ENCODE results near the gene VWA1.
"Not testable (repeated sequence)": the region's sequence is repeated elsewhere in the genome, so short reads cannot be mapped to it uniquely, and the experiment has no call there.

The VWA1 gene

DNA sequence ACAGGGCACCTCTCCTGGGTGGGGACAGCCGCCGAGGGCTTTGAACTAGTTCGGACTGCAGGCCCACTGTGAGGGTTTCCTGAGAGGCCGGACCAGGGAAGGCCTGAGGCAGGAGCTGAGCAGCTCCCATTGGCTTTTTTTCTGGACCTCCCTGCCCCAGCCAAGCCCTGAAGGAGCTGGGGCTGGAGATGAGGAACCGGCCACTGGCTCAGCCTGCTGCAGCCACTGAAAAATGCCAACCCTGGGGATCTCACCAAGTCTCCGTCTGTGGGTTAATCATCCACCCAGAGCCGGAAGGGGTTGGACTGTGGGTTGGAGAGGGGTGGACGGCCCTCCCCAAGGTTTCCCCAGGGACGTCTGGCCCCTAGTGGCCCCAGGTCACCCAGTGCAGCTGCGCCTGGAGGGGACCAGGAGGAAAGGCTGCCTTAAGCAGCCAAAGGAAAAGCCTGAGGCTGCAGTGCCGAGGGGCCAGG, 2.5 kb downstream of the VWA1 start:
- no peak for ATAC-seq

DNA sequence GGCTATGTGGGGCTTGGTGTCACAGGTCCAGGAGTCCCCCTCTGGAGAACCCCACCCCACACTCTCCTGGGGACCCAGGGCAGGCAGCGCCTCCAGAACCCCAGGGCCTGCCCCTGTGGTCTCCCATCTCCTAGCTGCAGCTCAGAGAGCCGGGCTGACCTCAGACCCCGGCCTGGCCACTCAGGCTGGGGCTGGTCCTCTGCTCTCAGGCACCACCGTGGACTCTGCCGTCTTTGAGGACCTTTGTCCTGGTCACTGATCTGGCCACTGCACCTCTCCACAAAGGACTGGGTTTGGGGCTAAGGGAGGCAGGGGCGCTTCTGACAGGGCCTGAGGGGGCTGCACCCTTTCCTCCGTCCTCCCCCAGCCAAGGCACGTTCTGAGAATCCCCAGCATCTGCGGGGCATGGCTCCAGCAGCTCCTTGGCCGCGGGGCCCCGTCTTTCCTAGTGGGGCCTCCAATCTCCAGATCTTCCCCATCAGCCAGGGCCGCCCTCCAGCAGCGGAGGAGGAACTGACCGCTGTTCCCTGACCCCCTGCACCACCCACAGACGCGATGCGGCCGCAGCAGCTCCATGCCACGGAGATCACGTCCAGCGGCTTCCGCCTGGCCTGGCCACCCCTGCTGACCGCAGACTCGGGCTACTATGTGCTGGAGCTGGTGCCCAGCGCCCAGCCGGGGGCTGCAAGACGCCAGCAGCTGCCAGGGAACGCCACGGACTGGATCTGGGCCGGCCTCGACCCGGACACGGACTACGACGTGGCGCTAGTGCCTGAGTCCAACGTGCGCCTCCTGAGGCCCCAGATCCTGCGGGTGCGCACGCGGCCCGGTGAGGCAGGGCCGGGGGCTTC, 3.3 kb downstream of the VWA1 start:
- ATAC-seq, result no peak

DNA sequence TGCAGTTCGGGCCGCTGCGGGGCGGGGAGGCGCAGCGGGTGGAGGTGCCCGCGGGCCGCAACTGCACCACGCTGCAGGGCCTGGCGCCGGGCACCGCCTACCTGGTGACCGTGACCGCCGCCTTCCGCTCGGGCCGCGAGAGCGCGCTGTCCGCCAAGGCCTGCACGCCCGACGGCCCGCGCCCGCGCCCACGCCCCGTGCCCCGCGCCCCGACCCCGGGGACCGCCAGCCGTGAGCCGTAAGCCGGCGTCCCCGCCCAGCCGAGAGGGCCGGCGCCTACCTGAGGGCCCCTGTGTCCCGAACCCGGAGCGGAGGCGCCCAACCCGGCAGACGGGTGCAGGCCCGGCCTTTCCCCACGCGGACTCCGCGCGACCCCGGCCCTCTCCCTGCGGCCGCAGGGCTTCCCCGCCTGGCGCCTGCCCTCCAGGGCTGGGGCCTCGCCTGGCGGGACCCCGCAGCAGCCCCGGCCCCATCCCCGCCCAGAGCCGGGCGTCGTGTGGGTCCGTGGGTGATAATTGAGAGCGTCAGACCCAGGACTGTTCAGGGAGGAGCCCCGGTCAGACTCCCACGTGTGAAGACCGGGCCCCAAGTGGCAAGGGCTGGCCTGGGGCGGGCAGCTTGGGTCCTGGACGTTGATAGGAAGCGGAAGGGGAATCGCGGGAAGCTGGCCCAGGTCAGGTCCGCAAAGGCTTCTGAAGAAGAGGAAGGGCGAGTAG, 4.2 kb downstream of the VWA1 start:
- no peak for ATAC-seq

DNA sequence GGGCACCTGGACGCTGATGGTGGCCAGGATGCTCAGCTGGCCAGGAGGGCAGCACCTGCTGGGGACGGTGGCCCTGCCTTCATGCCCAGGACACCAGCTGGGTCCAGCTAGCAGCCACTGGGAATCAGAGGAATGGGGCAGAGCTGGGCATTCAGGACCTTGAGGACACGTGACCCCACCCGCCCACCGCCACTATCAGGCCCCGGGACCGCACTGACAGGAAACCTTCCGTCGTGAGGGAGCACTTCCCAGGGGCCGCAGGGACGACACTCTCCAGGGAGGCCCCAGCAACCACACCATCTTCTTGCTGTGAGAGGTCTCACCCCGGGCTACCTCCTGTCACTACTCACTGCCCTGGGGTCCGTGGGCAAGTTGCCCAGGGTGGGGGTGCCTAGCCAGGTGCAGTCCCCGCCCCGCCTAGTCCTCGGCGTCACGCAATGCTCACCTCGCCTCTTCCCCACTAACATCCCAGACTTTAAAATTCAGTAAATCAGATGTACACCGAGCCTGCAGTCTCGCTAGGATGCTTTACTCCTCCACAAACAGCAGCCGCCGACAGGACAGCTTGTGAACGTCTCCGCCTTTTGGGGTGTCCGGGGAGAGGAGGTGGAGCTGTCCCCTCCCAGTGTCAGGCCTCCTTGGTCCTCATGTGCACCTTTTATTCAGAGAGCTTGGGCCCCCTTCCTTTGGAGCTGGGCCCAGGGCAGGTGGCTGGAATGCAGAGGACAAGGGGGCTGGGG, 4.9 kb downstream of the VWA1 start:
- no peak for ATAC-seq

DNA sequence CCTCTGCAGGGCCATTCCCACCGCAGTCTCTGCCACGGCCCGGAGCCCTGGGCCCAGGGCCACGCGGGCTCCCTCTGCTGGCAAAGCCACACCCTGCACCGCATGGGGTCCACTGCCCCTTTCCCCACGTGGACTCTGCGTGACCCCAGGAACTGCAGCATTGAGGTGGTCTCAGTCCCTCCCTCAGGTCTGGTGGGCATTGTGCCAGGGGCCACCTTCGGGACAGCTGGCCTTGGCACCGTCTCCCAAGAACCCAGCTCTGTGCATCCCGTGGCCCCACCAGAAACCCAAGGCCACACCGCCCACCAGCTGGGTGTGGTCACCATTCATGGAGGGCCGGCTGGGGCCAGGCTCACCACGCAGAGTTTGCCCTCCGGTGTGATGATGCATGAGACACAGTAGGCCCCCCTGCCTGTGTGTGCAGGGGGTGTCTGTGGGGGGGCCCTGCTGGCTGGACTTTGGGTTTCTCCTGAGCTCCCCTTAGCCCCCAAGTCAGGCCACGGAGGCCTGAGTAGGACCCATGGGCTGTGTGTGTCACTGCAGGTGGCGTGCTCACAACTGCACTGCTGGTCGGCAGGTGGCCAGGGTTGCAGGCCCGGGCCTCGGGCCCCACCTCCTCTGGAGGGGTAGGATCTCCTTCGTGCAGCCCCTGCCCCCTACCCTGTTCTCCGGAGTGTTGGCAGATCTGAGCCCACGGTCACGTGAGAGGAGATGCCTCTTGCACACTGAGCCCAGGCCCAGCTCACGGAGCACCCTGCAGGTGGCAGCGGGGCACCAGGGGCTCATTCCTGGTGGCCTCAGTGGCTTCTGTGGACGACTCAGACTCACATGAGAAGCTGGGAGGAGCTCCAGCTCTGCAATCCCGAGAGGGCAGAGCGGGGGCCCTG, 5.8 kb downstream of the VWA1 start:
- peak; percentile 79 to 84 for ATAC-seq

DNA sequence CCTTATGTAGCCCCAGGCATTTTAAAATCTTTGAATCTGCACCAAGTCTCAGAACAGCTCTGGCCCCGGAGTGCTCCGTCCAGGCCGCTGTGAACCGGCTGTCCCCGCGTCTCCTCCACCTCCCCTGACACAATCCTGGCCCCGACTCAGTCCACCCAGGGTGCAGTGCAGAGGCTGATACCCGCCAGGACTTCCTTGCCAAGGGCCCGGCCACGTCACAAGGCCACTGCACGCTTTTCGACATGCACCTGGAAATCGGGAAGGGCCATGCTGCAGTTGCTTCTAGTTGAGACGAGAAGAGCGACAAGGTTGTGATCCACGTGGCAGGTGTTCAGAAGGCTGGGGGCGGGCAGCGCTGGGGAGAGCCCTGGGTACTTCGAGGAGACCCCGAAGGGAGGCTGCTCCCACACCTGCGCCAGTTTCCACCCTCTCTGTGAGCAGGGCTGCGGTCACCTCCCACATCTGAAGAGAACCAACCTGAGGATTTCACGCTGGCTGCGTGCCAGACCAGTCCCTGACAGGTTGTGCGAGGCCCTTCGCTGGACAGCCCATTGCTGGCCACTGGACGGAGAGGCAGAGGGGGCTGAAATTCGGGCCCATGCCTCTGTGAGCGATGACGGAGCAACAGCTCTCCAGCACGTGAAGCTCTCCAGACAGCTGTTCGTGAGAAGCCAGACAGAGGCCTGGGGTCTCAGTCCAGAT, 6.7 kb downstream of the VWA1 start:
- ATAC-seq, result no peak

DNA sequence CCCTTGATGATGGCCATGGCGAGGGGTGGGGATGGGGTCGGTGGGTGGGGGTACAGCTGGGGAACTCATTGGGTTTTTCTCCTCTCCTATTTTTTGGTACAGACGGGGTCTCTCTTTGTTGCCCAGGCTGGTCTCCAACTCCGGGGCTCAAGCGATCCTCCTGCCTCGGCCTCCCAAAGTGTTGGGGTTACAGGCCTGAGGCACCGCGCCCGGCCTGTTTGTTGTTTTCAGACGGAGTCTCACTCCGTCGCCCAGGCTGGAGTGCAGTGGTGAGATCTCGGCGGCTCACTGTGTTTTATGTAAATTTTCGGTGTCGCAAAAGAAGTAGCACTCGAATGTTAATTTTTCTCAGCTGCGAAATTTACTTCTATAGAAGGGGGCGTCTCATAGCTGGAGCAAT, 11.1 kb downstream of the VWA1 start:
- ATAC-seq, result not testable (repeated sequence)

DNA sequence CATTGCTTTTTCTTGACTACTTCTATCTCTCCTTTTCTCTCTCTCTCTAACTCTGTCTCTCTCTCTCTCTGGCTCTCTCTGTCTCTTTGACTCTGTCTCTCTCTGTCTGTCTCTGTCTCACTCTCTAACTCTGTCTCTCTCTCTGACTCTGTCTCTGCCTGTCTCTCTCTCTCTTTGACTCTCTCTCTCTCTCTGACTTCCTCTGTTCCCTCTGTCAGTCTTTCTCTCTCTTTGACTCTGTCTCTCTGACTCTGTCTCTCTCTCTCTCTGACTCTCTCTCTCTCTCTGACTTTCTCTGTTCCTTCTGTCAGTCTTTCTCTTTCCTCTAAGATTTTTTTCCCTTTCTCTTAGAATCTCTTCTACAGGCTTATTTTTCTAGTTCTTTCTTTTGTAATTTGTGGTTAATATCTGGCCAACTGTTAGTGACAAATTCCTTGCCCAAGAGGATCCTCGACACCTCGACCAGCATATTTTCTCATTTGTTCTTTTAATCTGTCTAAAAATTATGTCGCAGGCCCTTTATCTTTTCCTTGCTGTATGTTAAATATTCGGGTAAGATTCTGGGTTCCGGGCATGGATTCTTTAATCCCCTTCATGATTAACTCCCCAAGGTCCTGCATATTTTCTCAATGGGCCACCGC, 13.7 kb downstream of the VWA1 start, which contains the start of gene ATAD3C:
Gene ATAD3C, plus strand, starts transcription at position 591 of the 641 bp plus-strand sequence. CDS start 995 bp downstream, outside the sequence.
- no peak for ATAC-seq

DNA sequence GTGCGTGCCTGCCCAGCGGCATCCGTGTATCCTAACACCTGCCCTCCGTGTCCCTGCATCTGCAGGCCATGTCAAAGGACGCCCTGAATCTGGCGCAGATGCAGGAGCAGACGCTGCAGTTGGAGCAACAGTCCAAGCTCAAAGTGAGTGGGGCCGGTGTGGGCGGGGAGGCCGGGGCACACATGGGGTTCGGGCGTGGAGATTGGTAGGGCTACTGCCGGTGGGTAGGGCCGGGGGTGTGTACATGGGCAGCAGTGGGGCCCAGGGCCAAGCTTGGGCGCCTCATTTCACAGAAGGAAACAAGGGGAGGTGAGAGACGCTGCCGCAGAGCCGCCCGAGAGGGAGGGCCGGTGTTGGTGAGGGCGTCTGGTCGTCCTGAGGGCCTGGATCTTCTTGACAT, 15.1 kb downstream of the VWA1 start:
- ATAC-seq, result not testable (repeated sequence)

DNA sequence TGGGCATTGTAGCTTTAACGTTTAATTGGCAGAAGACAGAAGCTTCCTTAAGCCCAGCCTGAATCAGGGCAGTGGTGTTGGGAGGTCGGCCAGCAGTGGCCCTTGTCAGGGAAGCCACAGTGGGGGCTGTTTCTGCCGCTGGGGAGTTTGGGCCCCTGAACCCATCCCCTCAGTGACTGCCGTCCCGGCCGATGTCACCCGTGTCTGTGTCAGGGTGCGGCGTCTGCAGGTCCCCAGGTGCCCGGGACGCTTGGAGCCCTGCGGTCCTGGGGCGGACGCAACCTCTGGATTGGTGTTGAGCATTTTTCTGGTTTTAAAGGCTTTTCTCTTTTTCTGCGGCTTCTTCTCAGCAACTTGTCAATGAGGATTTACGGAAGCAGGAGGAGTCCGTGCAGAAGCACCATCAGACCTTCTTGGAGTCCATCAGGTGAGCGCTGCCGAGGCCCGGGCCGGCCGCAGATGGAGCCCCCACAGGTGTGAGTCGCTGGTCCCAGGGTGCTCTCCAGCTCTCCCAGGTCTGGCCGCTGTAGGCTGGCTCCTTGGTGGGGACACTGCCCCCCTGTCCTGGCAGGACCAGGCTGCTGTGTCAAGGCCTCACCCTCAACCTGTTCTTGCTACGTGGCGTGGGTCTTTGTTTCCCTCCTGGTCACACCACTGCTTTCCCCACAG, 16.3 kb downstream of the VWA1 start:
- no peak for ATAC-seq

DNA sequence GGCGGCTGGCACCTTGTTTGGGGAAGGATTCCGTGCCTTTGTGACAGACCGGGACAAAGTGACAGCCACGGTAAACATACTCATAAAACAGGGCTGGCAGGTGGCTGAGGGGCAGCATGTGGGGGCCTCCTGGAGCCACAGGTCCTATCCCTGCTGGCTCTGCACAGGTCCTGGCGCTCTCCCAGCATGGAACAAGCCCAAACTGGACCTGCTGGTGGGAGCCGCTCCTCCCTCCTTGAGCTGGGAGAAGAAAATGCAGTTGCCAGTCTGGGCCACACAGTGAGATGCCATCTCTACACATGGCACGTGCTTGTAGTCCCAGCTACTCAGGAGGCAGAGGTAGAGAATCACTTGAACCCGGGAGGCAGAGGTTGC, 16.9 kb downstream of the VWA1 start:
- ATAC-seq, result not testable (repeated sequence)

DNA sequence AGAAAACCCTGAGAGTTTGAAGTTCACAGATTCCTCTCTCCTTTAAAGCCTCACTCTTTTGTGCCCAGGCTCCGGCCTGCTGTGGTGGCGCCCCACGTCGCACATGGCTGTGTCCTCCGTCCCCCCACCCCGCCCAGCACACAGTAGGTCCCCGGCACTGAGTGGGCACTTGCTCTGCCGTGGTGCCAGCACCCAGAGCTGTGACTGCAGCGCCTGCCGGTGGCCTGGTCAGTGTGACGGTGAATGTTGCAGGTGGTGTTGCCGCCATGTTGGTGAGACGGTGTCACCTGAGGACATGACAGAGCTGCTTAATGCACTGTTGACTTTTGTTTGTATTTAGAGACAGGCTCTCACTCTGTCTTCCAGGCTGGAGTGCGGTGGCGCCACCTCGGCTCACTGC, 17.4 kb downstream of the VWA1 start:
- no peak for ATAC-seq

DNA sequence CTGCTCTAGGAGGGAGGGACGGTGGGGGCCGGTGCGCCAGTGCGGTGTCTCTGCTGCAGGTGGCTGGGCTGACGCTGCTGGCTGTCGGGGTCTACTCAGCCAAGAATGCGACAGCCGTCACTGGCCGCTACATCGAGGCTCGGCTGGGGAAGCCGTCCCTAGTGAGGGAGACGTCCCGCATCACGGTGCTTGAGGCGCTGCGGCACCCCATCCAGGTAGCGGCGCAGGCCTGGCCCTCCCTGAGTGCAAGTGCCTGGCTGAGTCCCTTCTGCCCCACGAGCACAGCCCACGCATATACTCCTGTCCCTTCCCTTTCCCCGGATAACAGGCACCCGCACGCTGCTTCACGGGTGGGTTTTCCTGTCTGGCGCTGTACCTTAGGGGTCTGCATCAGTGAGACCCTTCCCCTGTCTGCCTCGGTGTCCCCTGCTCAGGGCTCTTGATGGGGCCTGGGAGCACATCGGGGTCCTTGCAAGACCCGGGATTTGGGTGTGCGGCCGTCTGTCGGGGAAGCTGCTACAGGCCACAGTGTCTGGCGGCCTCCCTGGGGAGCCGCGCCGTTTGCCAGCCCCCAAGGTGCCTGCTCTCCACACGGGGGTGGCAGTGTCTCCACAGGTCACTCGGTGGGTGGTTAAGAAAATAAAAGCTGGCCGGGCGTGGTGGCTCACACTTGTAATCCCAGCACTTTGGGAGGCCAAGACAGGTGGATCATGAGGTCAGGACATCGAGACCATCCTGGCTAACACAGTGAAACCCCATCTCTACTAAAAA, 19.0 kb downstream of the VWA1 start:
- ATAC-seq, result not testable (repeated sequence)

DNA sequence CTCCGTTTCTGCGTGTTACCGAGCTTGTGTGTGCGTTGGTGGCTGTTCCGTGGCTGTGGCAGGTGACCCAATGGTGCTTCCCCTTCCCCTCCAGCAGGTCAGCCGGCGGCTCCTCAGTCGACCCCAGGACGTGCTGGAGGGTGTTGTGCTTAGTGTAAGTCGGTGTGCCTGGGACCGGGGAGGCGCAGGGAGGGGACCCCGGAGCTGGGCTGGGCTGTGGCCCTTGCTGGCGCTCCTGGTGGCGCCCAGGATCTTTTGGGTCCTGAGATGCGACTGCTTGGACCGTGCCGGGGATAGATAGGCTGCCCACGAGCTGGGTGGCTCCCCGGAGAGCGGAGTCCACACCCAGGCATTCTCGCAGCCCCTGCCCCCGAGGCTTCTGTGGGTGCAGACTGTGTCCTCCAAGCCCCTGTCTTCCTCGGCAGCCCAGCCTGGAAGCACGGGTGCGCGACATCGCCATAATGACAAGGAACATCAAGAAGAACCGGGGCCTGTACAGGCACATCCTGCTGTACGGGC, 19.9 kb downstream of the VWA1 start:
- ATAC-seq, result no peak

DNA sequence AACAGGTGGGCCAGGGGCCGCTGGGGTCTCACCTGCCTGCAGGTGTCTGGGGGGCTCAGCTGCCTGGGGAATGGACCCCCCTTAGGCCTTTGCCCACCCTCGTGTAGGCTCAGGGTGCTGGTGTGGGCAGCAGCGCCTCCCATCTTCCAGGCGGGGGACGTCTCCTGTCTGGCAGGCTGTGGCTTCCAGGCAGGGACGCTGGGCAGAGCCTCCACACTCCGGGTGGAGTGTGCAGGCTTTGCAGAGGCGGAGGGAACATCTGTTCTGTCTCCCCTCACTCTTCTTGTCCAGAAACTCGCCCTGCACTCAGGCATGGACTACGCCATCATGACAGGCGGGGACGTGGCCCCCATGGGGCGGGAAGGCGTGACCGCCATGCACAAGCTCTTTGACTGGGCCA, 20.4 kb downstream of the VWA1 start:
- not testable (repeated sequence) for ATAC-seq

DNA sequence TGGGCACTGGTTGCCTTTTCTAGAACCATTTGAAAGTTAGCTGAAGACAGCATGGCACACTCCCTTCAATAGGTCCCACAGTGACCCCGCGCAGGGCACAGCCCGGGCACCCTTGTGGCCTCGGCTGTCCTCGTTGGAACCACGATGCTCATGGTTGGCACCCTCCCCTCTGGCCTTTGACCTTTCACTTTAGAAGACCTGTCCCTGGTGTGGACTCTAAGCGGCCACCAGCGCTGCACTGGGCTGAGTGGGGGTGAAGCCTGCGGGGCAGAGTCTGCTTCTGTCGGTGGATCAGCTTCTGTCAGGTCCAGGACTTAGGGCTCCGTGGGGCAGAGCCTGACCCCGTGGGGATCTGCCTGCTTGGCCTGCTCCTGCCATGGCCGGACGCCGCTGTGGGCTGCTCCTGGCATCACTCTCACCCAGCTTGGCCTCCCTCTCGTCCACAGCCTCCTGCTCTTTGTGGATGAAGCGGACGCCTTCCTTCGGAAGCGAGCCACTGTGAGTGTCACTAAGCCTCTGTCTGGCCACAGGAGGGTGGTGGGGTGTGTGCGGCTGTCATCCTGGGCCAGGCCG, 21.3 kb downstream of the VWA1 start:
- not testable (repeated sequence) for ATAC-seq

DNA sequence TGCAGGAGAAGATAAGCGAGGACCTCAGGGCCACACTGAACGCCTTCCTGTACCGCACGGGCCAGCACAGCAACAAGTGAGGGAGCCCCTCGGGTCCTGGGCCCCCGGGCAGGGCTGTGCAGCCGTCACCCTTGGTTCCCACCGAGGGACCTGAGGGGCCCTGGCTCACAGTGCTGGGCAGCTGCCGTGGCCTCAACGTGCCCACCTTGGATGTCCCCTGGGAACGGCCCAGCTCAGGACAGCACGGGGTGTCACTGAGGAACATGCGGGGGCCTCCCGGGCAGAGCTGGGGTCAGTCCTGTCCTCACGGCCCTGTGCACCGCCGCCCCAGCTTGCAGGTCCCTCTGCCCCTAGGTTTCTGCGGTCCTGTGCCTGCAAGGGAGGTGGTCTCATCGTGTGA, 23.7 kb downstream of the VWA1 start:
- ATAC-seq, result not testable (repeated sequence)

DNA sequence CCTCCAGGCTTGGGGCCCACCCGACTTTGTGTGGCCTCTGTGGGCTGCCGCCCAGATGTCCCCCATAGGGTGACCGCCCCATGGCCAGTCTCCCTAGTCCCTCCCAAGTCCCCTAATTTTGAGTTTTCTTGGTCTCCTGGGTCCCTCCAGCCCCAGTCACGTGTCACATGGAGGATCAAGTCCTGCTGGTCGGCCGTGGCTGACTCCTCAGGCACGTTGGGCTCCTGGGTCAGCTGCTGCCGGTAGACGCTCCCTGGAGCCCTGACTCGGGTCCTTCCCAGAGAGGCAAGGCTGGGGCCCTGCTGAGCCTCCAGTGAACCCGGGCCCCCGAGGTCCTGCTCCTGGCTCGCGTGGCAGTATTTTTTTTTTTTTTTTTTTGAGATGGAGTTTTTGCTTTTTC, 24.2 kb downstream of the VWA1 start:
- not testable (repeated sequence) for ATAC-seq
